PC-9 (cell line): Measurements from ENCODE around the gene CCDC33. TPM values are rescaled to one million over a fixed set of nuclear protein-coding genes. Genes with fewer than 3 reads are reported as not detected.

Source experiments
- BruUV-seq: library from RNA; stranded (reverse); fragments of 400-500 nt; replicated peaks from 2 replicates; lab custom pipeline; 2021; lab: Mats Ljungman, UMichigan
- CTCF ChIA-PET: fragments of 300-600 bp; sonication (Branson Sonifier 250); formaldehyde crosslinking; loops from one replicate; lab custom pipeline; 2022; ENCODE audit warnings: antibody characterized with exemption; lab: Charles Lee
- POLR2A ChIA-PET: fragments of 300-600 bp; sonication (Branson Sonifier 250); formaldehyde crosslinking; loops from one replicate; lab custom pipeline; 2022; ENCODE audit warnings: antibody characterized with exemption; ENCODE audit not compliant: unreplicated experiment; lab: Charles Lee
- DNase-seq, 2 experiments: peaks; one replicate each; pipeline versions ENCODE4 v3.0.0 to v3.0.0-alpha.2; 2015 to 2022; ENCODE audit warnings: mixed read lengths in 1 of 2
- H2AFZ ChIP-seq: fragments of 200-600 bp; sonication (generic); 2 replicates; pipeline ENCODE4 v1.8.1; 2017; ENCODE audit warnings: antibody characterized with exemption
- H3F3A ChIP-seq: fragments of 200-600 bp; sonication (generic); 2 replicates; pipeline ENCODE4 v1.8.1; 2017; ENCODE audit warnings: antibody characterized with exemption, mild to moderate bottlenecking, low read depth; ENCODE audit not compliant: insufficient read depth
- H3K27ac ChIP-seq: fragments of 200-600 bp; sonication (generic); 2 replicates; pipeline ENCODE4 v1.6.1; 2016; ENCODE audit warnings: mixed run types
- H3K27me3 ChIP-seq: fragments of 200-600 bp; sonication (generic); 2 replicates; pipeline ENCODE4 v1.6.1; 2016; ENCODE audit warnings: low read depth, mixed run types; ENCODE audit not compliant: insufficient read depth
- H3K36me3 ChIP-seq: fragments of 200-600 bp; sonication (generic); 2 replicates; pipeline ENCODE4 v1.6.1; 2016; ENCODE audit warnings: low read depth, mixed run types
- H3K4me1 ChIP-seq: fragments of 200-600 bp; sonication (generic); replicated peaks from 2 replicates; pipeline ENCODE4 v1.6.1; 2016; ENCODE audit warnings: mixed run types; ENCODE audit not compliant: insufficient read depth
- H3K4me2 ChIP-seq: fragments of 200-600 bp; sonication (generic); 2 replicates; pipeline ENCODE4 v1.6.1; 2017; ENCODE audit warnings: mixed run types
- H3K4me3 ChIP-seq: fragments of 200-600 bp; sonication (generic); 2 replicates; pipeline ENCODE4 v1.6.1; 2016; ENCODE audit warnings: mixed run types
- H3K79me2 ChIP-seq: fragments of 200-600 bp; sonication (generic); 2 replicates; pipeline ENCODE4 v1.6.1; 2017; ENCODE audit warnings: low read depth, mixed run types
- H3K9me2 ChIP-seq: fragments of 200-600 bp; sonication (generic); 2 replicates; pipeline ENCODE4 v1.8.1; 2017; ENCODE audit warnings: mild to moderate bottlenecking; ENCODE audit not compliant: insufficient read depth
- H3K9me3 ChIP-seq: fragments of 200-600 bp; sonication (generic); 2 replicates; pipeline ENCODE4 v1.8.1; 2016; ENCODE audit warnings: low read depth; ENCODE audit not compliant: insufficient read depth
- H4K20me1 ChIP-seq: fragments of 200-600 bp; sonication (generic); 2 replicates; pipeline ENCODE4 v1.8.1; 2017; ENCODE audit not compliant: insufficient read depth
- CTCF ChIP-seq: fragments of 200-600 bp; sonication (generic); conservative IDR thresholded peaks from 2 replicates; pipeline ENCODE4 v1.6.1; 2017; ENCODE audit warnings: mixed run types, antibody characterized with exemption, mild to moderate bottlenecking, moderate library complexity
- EZH2 ChIP-seq: fragments of 200-600 bp; sonication (generic); IDR thresholded peaks from 2 replicates; pipeline ENCODE4 v1.8.0; 2017; ENCODE audit warnings: antibody characterized with exemption, low read depth
- intact Hi-C: fragments of 100-400 bp; cut with micrococcal nuclease; formaldehyde crosslinking; loops from one replicate; pipeline ENCODE4 v1.10.0; 2022; ENCODE audit not compliant: unreplicated experiment
- total RNA-seq: library from RNA; stranded (reverse); gene quantifications from 2 replicates; pipeline ENCODE4 v1.2.3, GENCODE V29; 2021

The CCDC33 gene
- total RNA-seq, 1 experiment from 2014 or later, result 7.5 TPM

DNA sequence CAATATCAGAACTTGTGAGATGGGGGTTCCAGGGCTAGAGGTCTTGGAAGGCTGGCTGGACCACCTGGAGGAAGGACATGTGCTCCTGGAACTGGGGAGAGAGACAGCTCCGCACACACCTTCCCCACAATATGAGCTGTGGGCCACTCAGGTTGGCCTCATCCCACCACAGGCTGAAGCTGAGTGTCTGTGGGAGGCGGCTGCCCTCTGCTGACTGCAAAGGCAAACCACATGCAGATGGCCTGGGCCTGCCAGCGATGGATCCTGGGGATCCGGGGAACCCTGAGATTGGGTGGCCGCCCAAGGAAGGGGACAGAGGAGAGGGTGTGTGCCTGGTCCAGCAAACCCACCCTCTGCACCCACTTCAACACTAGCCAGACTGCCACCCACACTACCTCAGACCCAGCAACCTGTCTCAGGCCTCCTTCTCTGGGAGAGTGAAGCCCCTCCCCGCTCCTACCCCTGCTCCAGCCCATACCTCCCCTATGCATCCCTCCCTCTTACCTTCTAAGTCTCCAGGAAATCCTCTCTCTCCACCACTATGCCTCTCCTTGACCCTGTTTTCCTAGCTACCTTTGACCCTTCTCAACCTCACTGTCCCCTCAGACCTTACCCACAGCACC, 86.5 kb downstream of the CCDC33 start:
- BruUV-seq, result no TSS peak
- no peaks in the 10 kb centered on the region; the same call in 1 of the 2 replicates for H3F3A ChIP-seq
- H3K9me3 ChIP-seq, result no peaks in the 10 kb centered on the region
- no peak overlapping the region for H3K4me2 ChIP-seq
- peak; percentile 56 to 70 for DNase-seq
- no peak overlapping the region for H2AFZ ChIP-seq
- H3K36me3 ChIP-seq, result no peaks in the 10 kb centered on the region
- TF ChIP-seq EZH2 (no peak), CTCF (peak; percentile 91)
- H3K9me2 ChIP-seq, result no peaks in the 10 kb centered on the region
- H3K27ac ChIP-seq, result no peak overlapping the region
- H3K4me3 ChIP-seq, result no peak overlapping the region
- intact Hi-C loops, result loop anchor here (1.0 to 5.0 kb wide), 5 partner anchors 195 to 450 kb away; partner anchors contain the start of gene TBC1D21
- no peaks in the 10 kb centered on the region for H3K4me1 ChIP-seq
- H3K27me3 ChIP-seq, result no peaks in the 10 kb centered on the region
- POLR2A ChIA-PET, result interaction anchor here (0.6 kb wide), 2 partner anchors 78 to 1036 kb away, joined by 5 to 8 read pairs; no protein-coding TSS in a partner anchor
- CTCF ChIA-PET, result interaction anchor here (0.5 to 1.6 kb wide), 9 partner anchors 11 to 1045 kb away, joined by 3 to 10 read pairs (median 4); no protein-coding TSS in a partner anchor
- no peaks in the 10 kb centered on the region for H3K79me2 ChIP-seq
- no peaks in the 10 kb centered on the region for H4K20me1 ChIP-seq

GRCh38 chr15:74324714-74325113, 88.6 kb downstream of the CCDC33 start:
- intact Hi-C loops, result loop anchor here (5.0 kb wide), 1 partner anchor 452 kb away; the partner anchor contains the start of gene TBC1D21
- Histone ChIP-seq H3K4me1 (no peaks in the 10 kb centered on the region), H3K27me3 (no peaks in the 10 kb centered on the region), H3F3A (no peaks in the 10 kb centered on the region), H3K36me3 (no peaks in the 10 kb centered on the region), H3K4me3 (no peak overlapping the region), H4K20me1 (no peaks in the 10 kb centered on the region), H3K9me2 (no peaks in the 10 kb centered on the region), H2AFZ (no peak overlapping the region), H3K9me3 (no peaks in the 10 kb centered on the region), H3K27ac (no peak overlapping the region), H3K79me2 (no peaks in the 10 kb centered on the region), H3K4me2 (no peak overlapping the region)
- POLR2A ChIA-PET, result no interaction called here
- DNase-seq, result no peak
- CTCF ChIA-PET, result no interaction called here
- no TSS peak for BruUV-seq
- TF ChIP-seq EZH2, result no peak
- no peak for TF ChIP-seq CTCF

DNA sequence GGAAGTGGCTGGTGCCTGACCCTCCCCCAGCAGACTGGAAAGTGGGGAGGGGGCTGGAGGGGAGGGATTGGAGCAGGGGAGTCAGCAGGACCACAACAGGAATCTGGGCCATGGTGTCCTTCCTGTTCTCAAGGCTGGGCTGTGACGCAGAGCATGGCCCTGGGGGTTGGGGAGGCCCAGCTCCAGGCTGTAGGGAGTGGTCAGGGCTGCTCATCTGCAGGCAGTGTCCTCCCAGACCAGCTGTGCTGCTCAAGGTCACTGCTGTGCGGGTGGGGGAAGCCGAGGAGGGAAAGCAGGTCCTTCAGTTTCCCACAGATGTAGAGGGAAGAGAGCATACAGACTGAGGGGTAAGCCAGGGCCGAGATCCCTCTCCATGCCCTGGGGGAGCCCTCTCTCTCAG, 90.6 kb downstream of the CCDC33 start:
- BruUV-seq, result no TSS peak
- no peak for TF ChIP-seq CTCF
- H3K4me2 ChIP-seq, result no peak overlapping the region
- no peaks in the 10 kb centered on the region for H3K36me3 ChIP-seq
- no peaks in the 10 kb centered on the region for H3K9me3 ChIP-seq
- POLR2A ChIA-PET, result no interaction called here
- no peaks in the 10 kb centered on the region for H3K79me2 ChIP-seq
- H3K9me2 ChIP-seq, result no peaks in the 10 kb centered on the region
- H3F3A ChIP-seq, result no peaks in the 10 kb centered on the region
- H3K4me1 ChIP-seq, result no peaks in the 10 kb centered on the region
- DNase-seq, result no peak
- no peak overlapping the region for H3K4me3 ChIP-seq
- no peaks in the 10 kb centered on the region for H4K20me1 ChIP-seq
- intact Hi-C loops, result no loop called here
- CTCF ChIA-PET, result no interaction called here
- no peak overlapping the region for H3K27ac ChIP-seq
- H2AFZ ChIP-seq, result no peak overlapping the region
- no peaks in the 10 kb centered on the region for H3K27me3 ChIP-seq
